ENCODE results near the gene TP53RK. TPM values are rescaled to one million over a fixed set of nuclear protein-coding genes. Genes with fewer than 3 reads are reported as not detected.

Gene TP53RK
- total and polyA plus RNA-seq, 2 of the 13 experiments (the other 11 are each of a cell fraction or from before 2014, with no cell fraction given): 12.9 to 25.5 TPM

DNA sequence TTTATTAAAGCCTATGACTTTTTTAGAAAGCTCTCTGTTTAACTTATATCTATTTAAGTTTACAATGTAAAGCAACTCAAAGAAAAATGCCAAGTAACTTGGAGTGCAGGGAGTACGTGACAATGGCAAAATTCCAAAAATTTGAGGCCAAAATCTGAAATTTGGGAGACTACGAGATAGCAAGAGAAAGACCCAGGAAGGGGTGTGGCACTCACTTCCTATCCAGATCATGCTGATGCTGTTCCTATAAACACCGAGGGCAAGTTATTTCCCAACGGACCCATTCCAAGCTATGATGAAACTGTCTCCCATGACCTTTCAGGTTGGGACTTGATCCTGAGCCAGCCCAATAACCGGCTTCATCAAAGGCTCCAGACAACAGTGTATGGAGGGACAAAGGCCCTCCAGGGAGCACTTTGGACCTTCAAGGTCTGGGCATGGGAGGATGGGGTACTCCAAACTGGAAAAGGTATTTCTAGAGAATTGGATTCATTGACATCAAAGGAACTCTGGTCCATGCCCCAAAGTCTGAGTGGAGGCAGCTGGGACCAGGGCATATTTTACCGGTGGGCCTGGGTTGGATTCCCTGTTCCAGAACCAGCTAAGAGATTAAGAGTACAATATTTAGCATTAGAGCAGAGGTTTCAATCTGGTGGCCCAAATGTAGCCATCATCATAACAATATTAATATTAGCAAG lies 22.3 kb downstream of the TP53RK start (continued):
- peak; percentile 99 for TF ChIP-seq ARID3A (IDR thresholded peaks at IDR 0.05; ENCODE audit: low read depth, low read length)
- peak; percentile 100 for TF ChIP-seq KDM6A (CRISPR knock-in tag; IDR thresholded peaks at IDR 0.05; ENCODE audit: low read depth)
- TF ChIP-seq MIER3 (CRISPR knock-in tag; IDR thresholded peaks at IDR 0.05; ENCODE audit: borderline replicate concordance): peak; percentile 99
- TF ChIP-seq MTERF4 (CRISPR knock-in tag; IDR thresholded peaks at IDR 0.05): 0 out of 2 replicates have a peak, but pooled peaks have one; percentile 70
- TF ChIP-seq, protein P1, sequence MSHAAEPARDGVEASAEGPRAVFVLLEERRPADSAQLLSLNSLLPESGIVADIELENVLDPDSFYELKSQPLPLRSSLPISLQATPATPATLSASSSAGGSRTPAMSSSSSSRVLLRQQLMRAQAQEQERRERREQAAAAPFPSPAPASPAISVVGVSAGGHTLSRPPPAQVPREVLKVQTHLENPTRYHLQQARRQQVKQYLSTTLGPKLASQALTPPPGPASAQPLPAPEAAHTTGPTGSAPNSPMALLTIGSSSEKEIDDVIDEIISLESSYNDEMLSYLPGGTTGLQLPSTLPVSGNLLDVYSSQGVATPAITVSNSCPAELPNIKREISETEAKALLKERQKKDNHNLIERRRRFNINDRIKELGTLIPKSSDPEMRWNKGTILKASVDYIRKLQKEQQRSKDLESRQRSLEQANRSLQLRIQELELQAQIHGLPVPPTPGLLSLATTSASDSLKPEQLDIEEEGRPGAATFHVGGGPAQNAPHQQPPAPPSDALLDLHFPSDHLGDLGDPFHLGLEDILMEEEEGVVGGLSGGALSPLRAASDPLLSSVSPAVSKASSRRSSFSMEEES (CRISPR knock-in tag; IDR thresholded peaks at IDR 0.05): peak; percentile 100
- TF ChIP-seq CHCHD3 (CRISPR knock-in tag; IDR thresholded peaks at IDR 0.05): no peak
- peak; percentile 96 for TF ChIP-seq ELF3 (CRISPR knock-in tag; IDR thresholded peaks at IDR 0.05)
- peak; percentile 94; the same call in 1 of the 2 replicates for TF ChIP-seq KLF15 (CRISPR knock-in tag; IDR thresholded peaks at IDR 0.05; ENCODE audit: borderline replicate concordance)
- TF ChIP-seq AKNA (CRISPR knock-in tag; IDR thresholded peaks at IDR 0.05; ENCODE audit: borderline replicate concordance): no peak
- peak; percentile 57; the same call in 1 of the 2 replicates for TF ChIP-seq ZBTB2 (CRISPR knock-in tag; IDR thresholded peaks at IDR 0.05; ENCODE audit: low read depth)
- no peak for TF ChIP-seq SUZ12 (IDR thresholded peaks at IDR 0.05; ENCODE audit: low read depth, low read length)
- no peak; the same call in none of the 2 replicates for TF ChIP-seq PHF20 (CRISPR knock-in tag; IDR thresholded peaks at IDR 0.05)
- peak; percentile 99 for TF ChIP-seq KLF9 (CRISPR knock-in tag; IDR thresholded peaks at IDR 0.05; ENCODE audit: low read depth)
- peak; percentile 87 for TF ChIP-seq ZSCAN21 (CRISPR knock-in tag; IDR thresholded peaks at IDR 0.05; ENCODE audit: borderline replicate concordance)
- TF ChIP-seq FOXA1 (IDR thresholded peaks at IDR 0.05): no peak
- TF ChIP-seq FOXA1 (CRISPR knock-in tag; IDR thresholded peaks at IDR 0.05): peak; percentile 94
- TF ChIP-seq GTF3A (CRISPR knock-in tag; conservative IDR thresholded peaks at IDR 0.05): no peak
- peak; percentile 98; the same call in 1 of the 2 replicates for TF ChIP-seq ZNF615 (CRISPR knock-in tag; IDR thresholded peaks at IDR 0.05; ENCODE audit: borderline replicate concordance)

Measured in HepG2 (cell line).